ENCODE measurements around the gene ASB11. TPM values are rescaled to one million over a fixed set of nuclear protein-coding genes. Genes with fewer than 3 reads are reported as not detected.

ASB11 gene
- total RNA-seq, 1 experiment from 2014 or later, result not detected

- no peak overlapping the region for H3K27ac ChIP-seq (ENCODE audit: insufficient read length, low read depth, low read length)
These were observed 7.0 kb upstream of the ASB11 start for GRCh38 chrX:15322472-15322871.

More at GRCh38 chrX:15322472-15322871, 7.0 kb upstream of the ASB11 start:
- Histone ChIP-seq H3K79me1 (ENCODE audit: insufficient read depth, low read depth, low read length, poor library complexity, severe bottlenecking) (no peaks in the 10 kb centered on the region), H3K23ac (ENCODE audit: insufficient read length, low read depth, low read length) (no peak overlapping the region), H3K56ac (ENCODE audit: insufficient read length, low read depth, low read length) (no peak overlapping the region), H3K27me3 (ENCODE audit: insufficient read depth, low read length) (no peaks in the 10 kb centered on the region), H3K4ac (ENCODE audit: low read depth, low read length) (no peak overlapping the region), H3K9ac (ENCODE audit: extremely low read depth, insufficient read length, low read length) (no peak overlapping the region), H2AFZ (ENCODE audit: low read length) (no peak overlapping the region), H4K91ac (ENCODE audit: insufficient read length, low read depth, low read length) (no peak overlapping the region), H2BK120ac (ENCODE audit: low read depth, low read length, poor library complexity, severe bottlenecking) (no peak overlapping the region), H4K5ac (ENCODE audit: insufficient read length, low read depth, low read length) (no peak overlapping the region), H2BK5ac (ENCODE audit: insufficient read length, low read length) (no peak overlapping the region), H3K14ac (ENCODE audit: insufficient read depth, low read length) (no peak overlapping the region), H3K79me2 (ENCODE audit: insufficient read depth, low read length) (no peaks in the 10 kb centered on the region), H2AK5ac (ENCODE audit: insufficient read length, low read length) (no peak overlapping the region), H2BK12ac (ENCODE audit: insufficient read length, low read depth, low read length) (no peak overlapping the region), H3K4me1 (ENCODE audit: insufficient read depth, low read length) (no peaks in the 10 kb centered on the region), H3K4me2 (ENCODE audit: insufficient read depth, insufficient read length, low read length) (no peak overlapping the region), H4K20me1 (ENCODE audit: control insufficient read depth, insufficient read depth, insufficient read length) (no peaks in the 10 kb centered on the region), H3K23me2 (ENCODE audit: insufficient read length, low read depth, low read length, poor library complexity, severe bottlenecking) (no peaks in the 10 kb centered on the region), H4K8ac (replicated peaks; ENCODE audit: insufficient read length, low read depth, low read length) (no peak overlapping the region), H3K9me3 (ENCODE audit: control insufficient read depth, low read depth, low read length) (no peaks in the 10 kb centered on the region), H2BK20ac (ENCODE audit: low read depth, low read length, poor library complexity, severe bottlenecking) (no peak overlapping the region), H2BK15ac (ENCODE audit: low read depth, low read length) (no peak overlapping the region), H3T11ph (ENCODE audit: low read length) (no peak overlapping the region), H3K18ac (ENCODE audit: insufficient read length, low read depth, low read length) (no peak overlapping the region)
- no peak for DNase-seq
- H3K9me3 Mint-ChIP-seq, result peaks cover 0 to 7% of the 10 kb centered on the region in 2 experiments; a peak in 1 of 5 replicates
- TF ChIP-seq CTCF (conservative IDR thresholded peaks at IDR 0.05), result no peak
- no CpG with 5 or more reads among the region's 5 CpGs for WGBS (ENCODE audit: extremely low coverage, insufficient read length, low lambda C conversion rate)
- no peak overlapping the region for H3K27ac Mint-ChIP-seq
- H3K27me3 Mint-ChIP-seq (ENCODE audit: low read depth), result no peaks in the 10 kb centered on the region
- H3K4me1 Mint-ChIP-seq, result no peaks in the 10 kb centered on the region
- H3K4me3 Mint-ChIP-seq, result no peak overlapping the region
- H3K36me3 Mint-ChIP-seq (ENCODE audit: insufficient read depth in 1 of 3, low read depth in 3 of 3), result peaks cover 0 to 42% (median 27%) of the 10 kb centered on the region in 3 experiments; a peak in 5 of 7 replicates

Data from H9 (cell line).